Measurements from ENCODE around the gene PLPP1. TPM values are rescaled to one million over a fixed set of nuclear protein-coding genes. Genes with fewer than 3 reads are reported as not detected.

Gene PLPP1
- total and polyA plus RNA-seq, 2 donors (not counting 1 experiment from before 2014, with no cell fraction given), result 5.5 to 8.8 TPM

DNA sequence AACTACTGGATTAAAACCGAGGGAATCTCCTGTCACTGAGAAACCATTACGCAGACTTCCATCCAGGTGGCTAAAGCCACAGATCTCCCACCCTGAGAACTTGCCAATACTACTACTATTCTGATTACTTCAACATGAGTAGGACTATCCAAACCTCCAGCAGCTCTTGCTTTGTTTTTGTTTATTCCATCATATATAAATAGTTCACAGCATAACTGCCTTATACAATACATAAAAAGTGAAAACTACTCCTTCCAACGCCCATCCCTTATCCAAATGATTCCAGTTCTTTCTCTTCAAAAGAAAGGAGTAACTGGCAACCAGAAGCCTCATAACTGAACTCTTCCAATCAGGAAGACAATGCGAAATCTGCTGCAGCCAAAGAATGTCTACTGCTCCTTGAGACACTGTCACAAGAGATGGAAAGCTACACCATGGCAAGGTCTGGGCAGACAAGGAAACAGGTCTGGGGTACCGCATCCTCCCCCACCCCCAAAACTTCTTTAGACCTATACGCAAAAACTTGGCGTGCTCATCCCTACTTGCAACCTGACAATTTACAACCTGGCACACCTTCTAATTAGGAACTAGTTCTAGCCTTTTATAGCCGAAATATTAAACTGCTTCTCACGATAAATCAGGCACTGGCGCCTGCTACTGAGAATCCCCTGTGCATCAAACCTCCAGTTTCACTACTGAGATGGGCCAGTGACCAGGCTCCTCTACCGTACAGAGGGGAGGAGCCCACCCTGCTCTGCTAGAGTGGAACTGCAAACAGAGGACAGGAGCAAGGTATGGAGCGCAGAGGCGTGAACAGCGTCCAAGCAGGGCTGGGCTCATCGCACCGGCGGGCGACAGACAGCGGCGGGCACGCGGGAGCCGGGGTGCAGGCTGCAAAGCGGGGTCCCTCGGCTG, 986 bp downstream of the PLPP1 start:
- no peaks in the 10 kb centered on the region for H3K9me3 Mint-ChIP-seq (ENCODE audit: insufficient read depth)
- ChIA-PET POLR2A (interaction anchor here (0.6 to 1.2 kb wide), 2 partner anchors 19 to 226 kb away, joined by 3 to 4 read pairs; partner anchors contain the start of genes DHX29 and MTREX), CTCF (no interaction called here)
- H3K79me2 ChIP-seq (ENCODE audit: control insufficient read depth, insufficient read depth, low read length), result peaks cover 19% of the 10 kb centered on the region
- peaks cover 16 to 21% of the 10 kb centered on the region in 2 donors for H3K4me1 ChIP-seq (ENCODE audit: control insufficient read depth in 2 of 2, insufficient read depth in 2 of 2, low read length in 2 of 2)
- no peaks in the 10 kb centered on the region for H3K9me3 ChIP-seq (ENCODE audit: control extremely low read depth in 1 of 3, control insufficient read depth in 2 of 3, insufficient read depth in 1 of 3, low read length in 2 of 3)
- H3K4me2 ChIP-seq (replicated peaks; ENCODE audit: low read depth, low read length, poor library complexity, severe bottlenecking), result peak overlapping the region; percentile 75
- no peaks in the 10 kb centered on the region for H3K27me3 Mint-ChIP-seq
- TF ChIP-seq, protein P1, sequence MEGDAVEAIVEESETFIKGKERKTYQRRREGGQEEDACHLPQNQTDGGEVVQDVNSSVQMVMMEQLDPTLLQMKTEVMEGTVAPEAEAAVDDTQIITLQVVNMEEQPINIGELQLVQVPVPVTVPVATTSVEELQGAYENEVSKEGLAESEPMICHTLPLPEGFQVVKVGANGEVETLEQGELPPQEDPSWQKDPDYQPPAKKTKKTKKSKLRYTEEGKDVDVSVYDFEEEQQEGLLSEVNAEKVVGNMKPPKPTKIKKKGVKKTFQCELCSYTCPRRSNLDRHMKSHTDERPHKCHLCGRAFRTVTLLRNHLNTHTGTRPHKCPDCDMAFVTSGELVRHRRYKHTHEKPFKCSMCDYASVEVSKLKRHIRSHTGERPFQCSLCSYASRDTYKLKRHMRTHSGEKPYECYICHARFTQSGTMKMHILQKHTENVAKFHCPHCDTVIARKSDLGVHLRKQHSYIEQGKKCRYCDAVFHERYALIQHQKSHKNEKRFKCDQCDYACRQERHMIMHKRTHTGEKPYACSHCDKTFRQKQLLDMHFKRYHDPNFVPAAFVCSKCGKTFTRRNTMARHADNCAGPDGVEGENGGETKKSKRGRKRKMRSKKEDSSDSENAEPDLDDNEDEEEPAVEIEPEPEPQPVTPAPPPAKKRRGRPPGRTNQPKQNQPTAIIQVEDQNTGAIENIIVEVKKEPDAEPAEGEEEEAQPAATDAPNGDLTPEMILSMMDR (IDR thresholded peaks at IDR 0.05), result no peak
- no peak for TF ChIP-seq EZH2 (IDR thresholded peaks at IDR 0.05; ENCODE audit: borderline replicate concordance, insufficient read depth, low read depth, low read length, poor library complexity, severe bottlenecking)
- H3K27ac Mint-ChIP-seq, result peak overlapping the region; percentile 96
- peak overlapping the region; percentile 71 to 93 (median 89) for H3K4me3 ChIP-seq (ENCODE audit: control extremely low read depth in 1 of 5, extremely low read depth in 1 of 5, insufficient read depth in 1 of 5, low read depth in 2 of 5, low read length in 4 of 5)
- intact Hi-C loops (cut with micrococcal nuclease), result loop anchor here (1.0 to 10.0 kb wide), 5 partner anchors 179 to 1641 kb away; partner anchors contain the start of genes ARL15, DHX29, GPBP1 and MTREX
- H3K27ac ChIP-seq (ENCODE audit: low read length in 2 of 2), result peak overlapping the region; percentile 88 to 92
- peak overlapping the region; percentile 98 for H3K4me3 Mint-ChIP-seq
- H3K36me3 ChIP-seq (replicated peaks in 1 of 2; ENCODE audit: control extremely low read depth in 1 of 2, control insufficient read depth in 1 of 2, extremely low read depth in 1 of 2, insufficient read depth in 2 of 2, low read length in 1 of 2), result no peaks in the 10 kb centered on the region
- 16% methylated on average over 25 of the region's 25 CpGs for WGBS (ENCODE audit: insufficient coverage)
- peaks cover 22% of the 10 kb centered on the region for H3K4me1 Mint-ChIP-seq
- H3K27me3 ChIP-seq (replicated peaks in 1 of 4; ENCODE audit: control extremely low read depth in 1 of 4, control insufficient read depth in 3 of 4, insufficient read depth in 4 of 4, low read length in 3 of 4), result no peaks in the 10 kb centered on the region
- DNase-seq (no peak), ATAC-seq (ENCODE audit: low read depth) (peak; percentile 41)
- peak overlapping the region; percentile 93 for H3K9ac ChIP-seq (ENCODE audit: low read length)
- H4K20me1 ChIP-seq (ENCODE audit: control insufficient read depth, insufficient read depth, low read length, poor library complexity, severe bottlenecking), result no peaks in the 10 kb centered on the region
- peak overlapping the region; percentile 97 for H2AFZ ChIP-seq (ENCODE audit: insufficient read depth, low read depth, low read length, poor library complexity, severe bottlenecking)

DNA sequence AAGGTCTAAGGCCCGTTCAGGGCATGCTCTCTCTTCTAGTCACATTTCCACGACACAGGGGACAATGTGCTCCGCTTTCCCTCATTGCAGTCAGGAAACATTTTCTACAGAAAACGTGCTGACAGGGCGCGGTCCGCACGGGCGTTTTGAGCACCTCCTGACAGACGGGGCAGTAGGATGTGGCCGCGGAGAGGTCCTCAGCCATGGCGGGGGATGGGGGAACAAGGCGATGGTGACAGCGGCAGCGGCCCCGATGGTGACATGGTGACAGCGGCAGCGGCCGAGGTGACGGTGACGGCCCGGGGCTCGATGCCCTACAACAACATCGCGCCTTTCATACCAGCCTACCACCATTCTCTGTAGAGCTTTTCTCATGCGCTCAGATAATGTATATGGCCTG, 4.1 kb downstream of the PLPP1 start:
- Mint-ChIP-seq H3K9me3 (ENCODE audit: insufficient read depth) (no peaks in the 10 kb centered on the region), H3K27me3 (no peaks in the 10 kb centered on the region), H3K4me1 (peaks cover 19% of the 10 kb centered on the region), H3K4me3 (no peak overlapping the region), H3K27ac (no peak overlapping the region)
- Histone ChIP-seq H3K4me3 (ENCODE audit: control extremely low read depth in 1 of 5, extremely low read depth in 1 of 5, insufficient read depth in 1 of 5, low read depth in 2 of 5, low read length in 4 of 5) (no peak overlapping the region), H2AFZ (ENCODE audit: insufficient read depth, low read depth, low read length, poor library complexity, severe bottlenecking) (no peak overlapping the region), H3K27me3 (replicated peaks in 1 of 4; ENCODE audit: control extremely low read depth in 1 of 4, control insufficient read depth in 3 of 4, insufficient read depth in 4 of 4, low read length in 3 of 4) (no peaks in the 10 kb centered on the region), H3K4me1 (ENCODE audit: control insufficient read depth in 2 of 2, insufficient read depth in 2 of 2, low read length in 2 of 2) (peaks cover 11 to 14% of the 10 kb centered on the region in 2 donors), H3K4me2 (replicated peaks; ENCODE audit: low read depth, low read length, poor library complexity, severe bottlenecking) (no peak overlapping the region), H3K36me3 (replicated peaks in 1 of 2; ENCODE audit: control extremely low read depth in 1 of 2, control insufficient read depth in 1 of 2, extremely low read depth in 1 of 2, insufficient read depth in 2 of 2, low read length in 1 of 2) (no peaks in the 10 kb centered on the region), H3K27ac (ENCODE audit: low read length in 2 of 2) (no peak overlapping the region), H4K20me1 (ENCODE audit: control insufficient read depth, insufficient read depth, low read length, poor library complexity, severe bottlenecking) (no peaks in the 10 kb centered on the region), H3K9ac (ENCODE audit: low read length) (no peak overlapping the region), H3K9me3 (ENCODE audit: control extremely low read depth in 1 of 3, control insufficient read depth in 2 of 3, insufficient read depth in 1 of 3, low read length in 2 of 3) (no peaks in the 10 kb centered on the region), H3K79me2 (ENCODE audit: control insufficient read depth, insufficient read depth, low read length) (peaks cover 19% of the 10 kb centered on the region)
- DNase-seq, result no peak
- intact Hi-C loops (cut with micrococcal nuclease), result loop anchor here (10.0 kb wide), 2 partner anchors 1216 to 1644 kb away; partner anchors contain the start of genes ARL15 and GPBP1
- TF ChIP-seq EZH2 (IDR thresholded peaks at IDR 0.05; ENCODE audit: borderline replicate concordance, insufficient read depth, low read depth, low read length, poor library complexity, severe bottlenecking), result no peak
- TF ChIP-seq, protein P1 (IDR thresholded peaks at IDR 0.05), result no peak
- 94% methylated on average over 24 of the region's 27 CpGs for WGBS (ENCODE audit: insufficient coverage)
- ChIA-PET POLR2A (no interaction called here), CTCF (no interaction called here)
- ATAC-seq (ENCODE audit: low read depth), result no peak
